Measurements from ENCODE around the gene RNF126.

DNA sequence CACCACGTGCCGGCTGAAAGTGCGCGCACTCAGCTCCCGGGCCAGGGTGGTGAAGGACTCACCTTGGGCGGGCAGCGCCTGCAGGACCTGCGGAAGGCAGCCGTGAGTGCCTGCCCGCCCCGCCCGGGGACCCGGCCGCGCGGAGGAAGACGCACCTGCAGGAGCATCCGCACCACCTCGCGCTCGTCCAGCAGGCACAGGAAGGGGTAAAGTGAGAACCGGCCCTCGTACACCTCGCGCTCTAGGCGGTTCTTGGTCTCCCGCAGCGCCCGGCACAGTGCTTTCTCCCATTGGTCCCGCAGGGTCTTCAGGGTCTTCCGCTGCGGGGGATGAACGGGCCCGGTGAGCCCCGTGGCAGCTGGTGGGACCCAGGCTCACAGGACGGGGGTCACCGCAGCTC lies 40.3 kb downstream of the RNF126 start:
- TF ChIP-seq, protein P1, sequence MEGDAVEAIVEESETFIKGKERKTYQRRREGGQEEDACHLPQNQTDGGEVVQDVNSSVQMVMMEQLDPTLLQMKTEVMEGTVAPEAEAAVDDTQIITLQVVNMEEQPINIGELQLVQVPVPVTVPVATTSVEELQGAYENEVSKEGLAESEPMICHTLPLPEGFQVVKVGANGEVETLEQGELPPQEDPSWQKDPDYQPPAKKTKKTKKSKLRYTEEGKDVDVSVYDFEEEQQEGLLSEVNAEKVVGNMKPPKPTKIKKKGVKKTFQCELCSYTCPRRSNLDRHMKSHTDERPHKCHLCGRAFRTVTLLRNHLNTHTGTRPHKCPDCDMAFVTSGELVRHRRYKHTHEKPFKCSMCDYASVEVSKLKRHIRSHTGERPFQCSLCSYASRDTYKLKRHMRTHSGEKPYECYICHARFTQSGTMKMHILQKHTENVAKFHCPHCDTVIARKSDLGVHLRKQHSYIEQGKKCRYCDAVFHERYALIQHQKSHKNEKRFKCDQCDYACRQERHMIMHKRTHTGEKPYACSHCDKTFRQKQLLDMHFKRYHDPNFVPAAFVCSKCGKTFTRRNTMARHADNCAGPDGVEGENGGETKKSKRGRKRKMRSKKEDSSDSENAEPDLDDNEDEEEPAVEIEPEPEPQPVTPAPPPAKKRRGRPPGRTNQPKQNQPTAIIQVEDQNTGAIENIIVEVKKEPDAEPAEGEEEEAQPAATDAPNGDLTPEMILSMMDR (IDR thresholded peaks at IDR 0.05), result no peak
- TF ChIP-seq POLR2A (IDR thresholded peaks at IDR 0.05) (no peak), EP300 (IDR thresholded peaks at IDR 0.05) (no peak)
